ENCODE measurements around the gene DNASE1L3. TPM values are rescaled to one million over a fixed set of nuclear protein-coding genes. Genes with fewer than 3 reads are reported as not detected.

The DNASE1L3 gene
- total and polyA plus RNA-seq, 2 of the 13 experiments (the other 11 are each of a cell fraction or from before 2014, with no cell fraction given), result 0.86 to 1.7 TPM

- TF ChIP-seq ZNF17 (CRISPR knock-in tag; IDR thresholded peaks at IDR 0.05) (no peak), ATF2 (CRISPR knock-in tag; IDR thresholded peaks at IDR 0.05) (no peak), ZNF337 (CRISPR knock-in tag; IDR thresholded peaks at IDR 0.05; ENCODE audit: borderline replicate concordance, low read depth) (no peak), ZKSCAN8 (CRISPR knock-in tag; IDR thresholded peaks at IDR 0.05; ENCODE audit: borderline replicate concordance) (no peak), ZNF101 (CRISPR knock-in tag; IDR thresholded peaks at IDR 0.05; ENCODE audit: borderline replicate concordance, low read depth) (no peak)
These were observed 26.3 kb downstream of the DNASE1L3 start (continued) for GRCh38 chr3:58184309-58184981.

GRCh38 chr3:58183891-58184290 lies 26.9 kb downstream of the DNASE1L3 start:
- no peak overlapping the region for H3K4me2 ChIP-seq (ENCODE audit: low read depth, low read length)
- no peak overlapping the region for H2AFZ ChIP-seq (ENCODE audit: low read length)
- H4K20me1 ChIP-seq (ENCODE audit: insufficient read depth, low read length), result no peaks in the 10 kb centered on the region
- no peak overlapping the region for H3K27ac ChIP-seq (ENCODE audit: extremely low read length, insufficient read depth, low read length)
- no peak for FAIRE-seq
- POLR2A ChIA-PET, result interaction anchor here (1.8 kb wide), 1 partner anchor 123 kb away, joined by 10 read pairs; the partner anchor contains the start of genes HTD2 and RPP14
- H3K4me1 ChIP-seq (ENCODE audit: insufficient read depth, low read length), result peaks cover 90% of the 10 kb centered on the region
- WGBS (ENCODE audit: low lambda C conversion rate), result 77% methylated on average over 8 of the region's 12 CpGs
- no peak for ATAC-seq
- no peak for DNase-seq (ENCODE audit: low spot score)
- H3K79me2 ChIP-seq (ENCODE audit: insufficient read depth, low read length), result no peaks in the 10 kb centered on the region
- in situ Hi-C loops (cut with HindIII; ENCODE audit: extremely low pct_ligation_motif_present, low pct_unique_long_range_greater_than_20kb), result loop anchor here (5.0 to 10.0 kb wide), 2 partner anchors 33 to 231 kb away; no protein-coding TSS in a partner anchor
- BruUV-seq (replicated peaks), result no TSS peak
- peaks cover 0 to 7% of the 10 kb centered on the region in 2 experiments; a peak in 1 of 5 replicates for H3K27me3 ChIP-seq (ENCODE audit: control insufficient read depth in 1 of 2, insufficient read depth in 2 of 2, low read length in 2 of 2)
- no peaks in the 10 kb centered on the region for H3K36me3 ChIP-seq (replicated peaks in 1 of 2; ENCODE audit: control insufficient read depth in 1 of 2, insufficient read depth in 2 of 2, low read length in 2 of 2)
- intact Hi-C loops (cut with micrococcal nuclease; ENCODE audit: unreplicated experiment), result no loop called here
- H3K9me3 ChIP-seq (ENCODE audit: low read length), result no peaks in the 10 kb centered on the region
- H3K9ac ChIP-seq (ENCODE audit: insufficient read depth, low read depth, low read length), result no peak overlapping the region
- H3K4me3 ChIP-seq (replicated peaks in 1 of 3; ENCODE audit: insufficient read depth in 1 of 3, low read depth in 2 of 3, low read length in 3 of 3), result no peak overlapping the region
- CTCF ChIA-PET (ENCODE audit: low intra/inter-chr PET ratio, low total read pairs), result no interaction called here
- TF ChIP-seq ZNF749 (CRISPR knock-in tag; IDR thresholded peaks at IDR 0.05; ENCODE audit: borderline replicate concordance) (no peak), ETV5 (CRISPR knock-in tag; IDR thresholded peaks at IDR 0.05; ENCODE audit: borderline replicate concordance) (no peak), ZBTB1 (CRISPR knock-in tag; IDR thresholded peaks at IDR 0.05; ENCODE audit: borderline replicate concordance) (no peak), ZNF512 (CRISPR knock-in tag; IDR thresholded peaks at IDR 0.05) (no peak), ZNF232 (CRISPR knock-in tag; IDR thresholded peaks at IDR 0.05; ENCODE audit: borderline replicate concordance) (no peak), ZFP36L2 (CRISPR knock-in tag; IDR thresholded peaks at IDR 0.05) (no peak), ZSCAN5A (CRISPR knock-in tag; IDR thresholded peaks at IDR 0.05; ENCODE audit: borderline replicate concordance) (no peak), MXI1 (IDR thresholded peaks at IDR 0.05; ENCODE audit: borderline replicate concordance, low read depth, low read length) (no peak), CBX1 (IDR thresholded peaks at IDR 0.05; ENCODE audit: low read depth) (no peak), ZNF614 (CRISPR knock-in tag; IDR thresholded peaks at IDR 0.05; ENCODE audit: borderline replicate concordance) (no peak), KAT2B (IDR thresholded peaks at IDR 0.05; ENCODE audit: borderline replicate concordance, low read depth, low read length) (no peak), HNRNPL (IDR thresholded peaks at IDR 0.05; ENCODE audit: low read depth, low read length) (no peak), TCF7L2 (IDR thresholded peaks at IDR 0.05; ENCODE audit: low read depth, low read length) (no peak), DNMT3B (CRISPR knock-in tag; conservative IDR thresholded peaks at IDR 0.05) (no peak), ZNF260 (CRISPR knock-in tag; IDR thresholded peaks at IDR 0.05; ENCODE audit: borderline replicate concordance, low read depth) (no peak)
